H1 (cell line): ENCODE data around the gene IQCM.

Experiments used
- EZH2 ChIP-seq: fragments of 200-600 bp; sonication (generic); IDR thresholded peaks from 2 replicates; pipeline ENCODE4 v1.7.1; 2012; ENCODE audit warnings: low read depth, mild to moderate bottlenecking, moderate library complexity, low read length, inconsistent platforms; ENCODE audit not compliant: severe bottlenecking
- HDAC6 ChIP-seq: IDR thresholded peaks from one replicate; pipeline ENCODE4 v1.7.1; 2012; ENCODE audit warnings: low read depth, mild to moderate bottlenecking, inconsistent platforms, low read length, moderate library complexity
- RAD21 ChIP-seq, 2 experiments: IDR thresholded peaks in 1 of 2; conservative IDR thresholded peaks in 1 of 2; 2 replicates each; pipeline ENCODE4 v1.6.1; 2011; ENCODE audit warnings: low read depth in 2 of 2, low read length in 2 of 2, improper control_type of control experiment in 1 of 2, inconsistent platforms in 1 of 2, mild to moderate bottlenecking in 1 of 2, moderate library complexity in 1 of 2
- TF ChIP-seq, protein P1 (sequence below), 3 experiments: IDR thresholded peaks; 1 replicate in 2 of 3; 2 replicates in 1 of 3; pipeline versions ENCODE4 v1.5.1 to v1.6.1; 2011; ENCODE audit warnings: low read length in 3 of 3, mild to moderate bottlenecking in 3 of 3, inconsistent platforms in 2 of 3, low read depth in 1 of 3, moderate library complexity in 1 of 3; ENCODE audit not compliant: insufficient read depth in 1 of 3; ENCODE audit errors: control extremely low read depth in 1 of 3

- TF ChIP-seq, protein P1, sequence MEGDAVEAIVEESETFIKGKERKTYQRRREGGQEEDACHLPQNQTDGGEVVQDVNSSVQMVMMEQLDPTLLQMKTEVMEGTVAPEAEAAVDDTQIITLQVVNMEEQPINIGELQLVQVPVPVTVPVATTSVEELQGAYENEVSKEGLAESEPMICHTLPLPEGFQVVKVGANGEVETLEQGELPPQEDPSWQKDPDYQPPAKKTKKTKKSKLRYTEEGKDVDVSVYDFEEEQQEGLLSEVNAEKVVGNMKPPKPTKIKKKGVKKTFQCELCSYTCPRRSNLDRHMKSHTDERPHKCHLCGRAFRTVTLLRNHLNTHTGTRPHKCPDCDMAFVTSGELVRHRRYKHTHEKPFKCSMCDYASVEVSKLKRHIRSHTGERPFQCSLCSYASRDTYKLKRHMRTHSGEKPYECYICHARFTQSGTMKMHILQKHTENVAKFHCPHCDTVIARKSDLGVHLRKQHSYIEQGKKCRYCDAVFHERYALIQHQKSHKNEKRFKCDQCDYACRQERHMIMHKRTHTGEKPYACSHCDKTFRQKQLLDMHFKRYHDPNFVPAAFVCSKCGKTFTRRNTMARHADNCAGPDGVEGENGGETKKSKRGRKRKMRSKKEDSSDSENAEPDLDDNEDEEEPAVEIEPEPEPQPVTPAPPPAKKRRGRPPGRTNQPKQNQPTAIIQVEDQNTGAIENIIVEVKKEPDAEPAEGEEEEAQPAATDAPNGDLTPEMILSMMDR (IDR thresholded peaks at IDR 0.05; ENCODE audit: control extremely low read depth in 1 of 3, insufficient read depth in 1 of 3, low read depth in 1 of 3, low read length in 3 of 3), result no peak
- TF ChIP-seq HDAC6 (no peak), RAD21 (IDR thresholded peaks at IDR 0.05 in 1 of 2, conservative IDR thresholded peaks at IDR 0.05 in 1 of 2; ENCODE audit: low read depth in 2 of 2, low read length in 2 of 2) (no peak), EZH2 (no peak)
Observed at GRCh38 chr4:149794352-149794751, 21.3 kb downstream of the IQCM start.
